ENCODE measurements around the gene HBZ. TPM values are rescaled to one million over a fixed set of nuclear protein-coding genes. Genes with fewer than 3 reads are reported as not detected.

Gene HBZ
- total and polyA plus RNA-seq, 2 of the 8 experiments (the other 6 are each of a cell fraction or from before 2014, with no cell fraction given) = 0.12 TPM; not detected in 1

- TF ChIP-seq CTCF (IDR thresholded peaks at IDR 0.05; ENCODE audit: control extremely low read depth in 1 of 3, insufficient read depth in 1 of 3, low read depth in 1 of 3, low read length in 3 of 3) (no peak), RNF2 (IDR thresholded peaks at IDR 0.05; ENCODE audit: borderline replicate concordance, low read depth, low read length, missing control alignments, poor library complexity, severe bottlenecking) (no peak), KDM5A (IDR thresholded peaks at IDR 0.05; ENCODE audit: low read length) (no peak), TCF12 (IDR thresholded peaks at IDR 0.05; ENCODE audit: low read depth, low read length) (no peak), RXRA (IDR thresholded peaks at IDR 0.05; ENCODE audit: insufficient read depth, low read depth, low read length) (no peak), EZH2 (IDR thresholded peaks at IDR 0.05; ENCODE audit: low read depth, low read length, severe bottlenecking) (no peak)
These were observed 18.3 kb downstream of the HBZ start (continued) for GRCh38 chr16:170788-171187.
